RCC 7860 (cell line): Measurements from ENCODE around the gene MYO7A.

Experiments
- DNase-seq: peaks from one replicate; pipeline ENCODE4 v3.0.0-alpha.2; 2015; ENCODE audit warnings: low spot score
- FAIRE-seq: peaks from 2 replicates; lab custom pipeline; 2012; peaks lifted over from hg19 to GRCh38; lab: Jason Lieb, UNC

MYO7A gene

GRCh38 chr11:77127920-77128691, at the start of gene MYO7A:
TSS of gene MYO7A (plus strand) at chr11:77128246. CDS start at chr11:77130635, 2,389 bp downstream.
- FAIRE-seq: no peak
- DNase-seq: no peak

- DNase-seq (no peak), FAIRE-seq (no peak)
These were observed 48.4 kb upstream of the MYO7A start for GRCh38 chr11:77079666-77080065.

GRCh38 chr11:77080643-77081210, 47.3 kb upstream of the MYO7A start:
- FAIRE-seq: no peak

GRCh38 chr11:77081381-77081851, 46.6 kb upstream of the MYO7A start:
- no peak for FAIRE-seq
- DNase-seq: no peak

More at GRCh38 chr11:77080643-77081210, 47.3 kb upstream of the MYO7A start:
- no peak for DNase-seq

GRCh38 chr11:77081976-77082836, 45.8 kb upstream of the MYO7A start:
- no peak for DNase-seq

GRCh38 chr11:77082838-77083565, 45.0 kb upstream of the MYO7A start:
- no peak for FAIRE-seq
- DNase-seq: no peak

More at GRCh38 chr11:77081976-77082836, 45.8 kb upstream of the MYO7A start:
- no peak for FAIRE-seq

GRCh38 chr11:77083566-77084245, 44.3 kb upstream of the MYO7A start:
- DNase-seq: no peak
- FAIRE-seq: no peak

GRCh38 chr11:77084581-77085191, 43.4 kb upstream of the MYO7A start:
- no peak for DNase-seq
- no peak for FAIRE-seq

- FAIRE-seq (no peak), DNase-seq (no peak)
These were observed 42.4 kb upstream of the MYO7A start for GRCh38 chr11:77085652-77086051.

- FAIRE-seq: no peak
These were observed 41.2 kb upstream of the MYO7A start for GRCh38 chr11:77086521-77087472.

GRCh38 chr11:77087723-77088225, 40.3 kb upstream of the MYO7A start:
- FAIRE-seq (no peak), DNase-seq (no peak)

More at GRCh38 chr11:77086521-77087472, 41.2 kb upstream of the MYO7A start:
- no peak for DNase-seq

- DNase-seq: no peak
- no peak for FAIRE-seq
These were observed 39.6 kb upstream of the MYO7A start for GRCh38 chr11:77088236-77089003.

- no peak for FAIRE-seq
- DNase-seq: no peak
These were observed 39.0 kb upstream of the MYO7A start for GRCh38 chr11:77089004-77089545.

- FAIRE-seq: no peak
- DNase-seq: no peak
These were observed 38.0 kb upstream of the MYO7A start for GRCh38 chr11:77090046-77090372.

- DNase-seq (no peak), FAIRE-seq (no peak)
These were observed 37.5 kb upstream of the MYO7A start for GRCh38 chr11:77090373-77091111.

GRCh38 chr11:77091146-77091940, 36.7 kb upstream of the MYO7A start:
- FAIRE-seq (no peak), DNase-seq (peak; percentile 50)
